MM.1S (cell line): ENCODE results near the gene ZNF576.

Experiments used
- CTCF ChIP-seq: fragments of 300-600 bp; sonication (generic); IDR thresholded peaks from 2 replicates; pipeline ENCODE4 v1.5.1; 2016; ENCODE audit warnings: antibody characterized with exemption, low read length, mixed read lengths
- EZH2phosphoT487 ChIP-seq: fragments of 300-600 bp; sonication (generic); IDR thresholded peaks from 2 replicates; pipeline ENCODE4 v1.6.1; 2018; ENCODE audit warnings: antibody characterized with exemption, low read length

GRCh38 chr19:43572171-43572588 is 24.2 kb upstream of the ZNF576 start:
- TF ChIP-seq CTCF: no peak
- no peak for TF ChIP-seq EZH2phosphoT487
